ENCODE results near the gene UAP1. TPM values are rescaled to one million over a fixed set of nuclear protein-coding genes. Genes with fewer than 3 reads are reported as not detected.

UAP1 gene
- total RNA-seq, 2 donors from 2014 or later, result 51.4 to 72.1 TPM

DNA sequence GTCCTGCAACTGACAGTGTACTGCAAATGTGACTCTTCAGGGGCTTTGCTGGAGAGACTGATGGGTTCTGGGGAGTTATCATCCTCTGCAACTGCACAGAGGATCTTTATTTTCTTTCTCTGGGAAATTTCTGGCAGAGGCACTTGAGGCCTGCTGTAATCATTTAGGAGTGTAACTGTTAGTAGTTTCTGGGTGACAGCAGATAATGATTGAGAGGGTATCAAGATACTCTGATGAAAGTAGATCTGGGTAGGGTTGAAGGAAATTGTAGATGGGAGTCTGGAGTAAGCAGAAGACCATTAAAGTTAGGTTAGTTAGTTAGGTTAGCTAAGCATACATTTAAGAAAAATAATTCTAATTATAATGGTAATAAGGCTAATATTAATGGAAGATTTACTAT lies 59.7 kb downstream of the UAP1 start:
- TF ChIP-seq, protein P1, sequence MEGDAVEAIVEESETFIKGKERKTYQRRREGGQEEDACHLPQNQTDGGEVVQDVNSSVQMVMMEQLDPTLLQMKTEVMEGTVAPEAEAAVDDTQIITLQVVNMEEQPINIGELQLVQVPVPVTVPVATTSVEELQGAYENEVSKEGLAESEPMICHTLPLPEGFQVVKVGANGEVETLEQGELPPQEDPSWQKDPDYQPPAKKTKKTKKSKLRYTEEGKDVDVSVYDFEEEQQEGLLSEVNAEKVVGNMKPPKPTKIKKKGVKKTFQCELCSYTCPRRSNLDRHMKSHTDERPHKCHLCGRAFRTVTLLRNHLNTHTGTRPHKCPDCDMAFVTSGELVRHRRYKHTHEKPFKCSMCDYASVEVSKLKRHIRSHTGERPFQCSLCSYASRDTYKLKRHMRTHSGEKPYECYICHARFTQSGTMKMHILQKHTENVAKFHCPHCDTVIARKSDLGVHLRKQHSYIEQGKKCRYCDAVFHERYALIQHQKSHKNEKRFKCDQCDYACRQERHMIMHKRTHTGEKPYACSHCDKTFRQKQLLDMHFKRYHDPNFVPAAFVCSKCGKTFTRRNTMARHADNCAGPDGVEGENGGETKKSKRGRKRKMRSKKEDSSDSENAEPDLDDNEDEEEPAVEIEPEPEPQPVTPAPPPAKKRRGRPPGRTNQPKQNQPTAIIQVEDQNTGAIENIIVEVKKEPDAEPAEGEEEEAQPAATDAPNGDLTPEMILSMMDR (IDR thresholded peaks at IDR 0.05), result no peak
- TF ChIP-seq POLR2A (IDR thresholded peaks at IDR 0.05) (no peak), POLR2AphosphoS5 (IDR thresholded peaks at IDR 0.05) (no peak)
- intact Hi-C loops (cut with DNase I), result no loop called here
- Histone ChIP-seq H3K36me3 (no peaks in the 10 kb centered on the region), H3K4me3 (no peak overlapping the region), H3K27me3 (replicated peaks; ENCODE audit: insufficient read depth) (no peaks in the 10 kb centered on the region), H3K27ac (no peak overlapping the region), H3K4me1 (replicated peaks) (no peaks in the 10 kb centered on the region), H3K9me3 (no peaks in the 10 kb centered on the region)
- no peak for DNase-seq (ENCODE audit: low spot score)

DNA sequence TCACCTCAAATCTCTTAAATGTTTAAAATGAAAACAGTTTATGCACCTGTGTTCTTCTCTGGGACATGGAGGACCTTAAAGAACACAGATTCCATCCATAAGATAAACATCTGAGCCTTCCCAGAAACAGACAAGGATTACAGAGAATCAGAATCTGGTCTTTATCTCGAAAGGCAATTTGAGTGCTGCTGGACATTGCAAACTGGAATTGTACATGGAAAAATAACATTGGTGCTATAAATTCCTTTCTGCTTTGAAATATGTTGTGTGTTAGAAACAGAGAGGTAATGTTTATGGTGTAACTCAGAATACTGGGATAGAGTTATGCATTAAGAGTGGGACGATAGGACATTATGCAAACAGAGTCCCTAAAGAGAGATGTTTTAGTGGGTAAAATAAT lies 64.2 kb downstream of the UAP1 start:
- no peak overlapping the region for H3K4me3 ChIP-seq
- no peak for DNase-seq (ENCODE audit: low spot score)
- H3K4me1 ChIP-seq (replicated peaks), result no peaks in the 10 kb centered on the region
- no peaks in the 10 kb centered on the region for H3K36me3 ChIP-seq
- TF ChIP-seq POLR2AphosphoS5 (IDR thresholded peaks at IDR 0.05), result no peak
- WGBS, result 62% methylated on average over 2 of the region's 2 CpGs
- H3K9me3 ChIP-seq, result no peaks in the 10 kb centered on the region
- intact Hi-C loops (cut with DNase I), result no loop called here
- H3K27me3 ChIP-seq (replicated peaks; ENCODE audit: insufficient read depth), result no peaks in the 10 kb centered on the region
- no peak overlapping the region for H3K27ac ChIP-seq

DNA sequence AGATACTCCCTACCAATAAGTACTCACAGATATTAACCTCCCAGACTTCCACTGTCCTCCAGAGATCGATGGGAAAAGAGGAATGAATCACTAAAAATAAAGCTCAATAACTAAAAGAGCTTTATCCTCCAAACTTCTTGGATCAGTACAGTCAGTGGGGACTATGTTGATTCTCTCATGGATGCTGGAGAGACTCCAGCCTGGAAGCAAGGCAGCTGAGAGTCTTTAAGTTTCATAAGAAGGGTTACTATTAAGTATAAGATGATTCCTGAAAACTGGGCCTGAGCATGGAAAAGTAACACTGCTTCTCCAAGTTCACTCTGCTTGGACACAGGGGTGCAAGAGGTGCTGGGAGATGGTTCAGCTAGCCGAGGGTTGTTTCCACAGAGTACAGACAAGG lies 64.6 kb downstream of the UAP1 start:
- intact Hi-C loops (cut with DNase I), result no loop called here

DNA sequence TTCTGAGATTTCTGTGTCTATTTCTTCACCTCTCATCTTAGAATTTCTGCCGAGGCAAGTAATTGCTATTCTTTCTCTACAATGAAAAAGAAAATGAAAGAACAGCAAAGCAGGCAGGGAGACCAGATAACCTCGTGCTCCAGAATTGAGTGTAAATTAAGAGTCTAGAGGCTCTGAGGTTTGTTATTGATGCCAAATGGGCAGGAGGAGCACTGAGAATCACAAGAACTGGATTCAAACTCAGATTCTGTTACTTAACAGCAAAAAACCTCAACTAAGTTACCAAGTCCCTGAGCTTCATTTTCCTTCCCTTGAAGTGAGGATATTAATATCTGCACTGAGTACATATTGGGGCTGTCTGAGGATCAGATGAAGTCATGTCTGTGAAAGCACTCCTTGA lies 65.2 kb downstream of the UAP1 start:
- Histone ChIP-seq H3K27me3 (replicated peaks; ENCODE audit: insufficient read depth) (no peaks in the 10 kb centered on the region), H3K4me3 (no peak overlapping the region), H3K27ac (peak overlapping the region; percentile 29 to 47), H3K36me3 (no peaks in the 10 kb centered on the region), H3K4me1 (replicated peaks) (no peaks in the 10 kb centered on the region), H3K9me3 (no peaks in the 10 kb centered on the region)
- no peak for TF ChIP-seq POLR2A (IDR thresholded peaks at IDR 0.05)
- TF ChIP-seq, protein P1 (IDR thresholded peaks at IDR 0.05), result no peak
- no peak for TF ChIP-seq POLR2AphosphoS5 (IDR thresholded peaks at IDR 0.05)
- 15% methylated on average over 2 of the region's 2 CpGs for WGBS
- intact Hi-C loops (cut with DNase I), result no loop called here
- DNase-seq (ENCODE audit: low spot score), result no peak

More for the DNA sequence above, 64.6 kb downstream of the UAP1 start:
- Histone ChIP-seq H3K36me3 (no peaks in the 10 kb centered on the region), H3K27ac (peak overlapping the region; percentile 29 to 47), H3K4me3 (no peak overlapping the region), H3K4me1 (replicated peaks) (no peaks in the 10 kb centered on the region), H3K27me3 (replicated peaks; ENCODE audit: insufficient read depth) (no peaks in the 10 kb centered on the region), H3K9me3 (no peaks in the 10 kb centered on the region)
- WGBS, result 48% methylated on average over 2 of the region's 2 CpGs
- TF ChIP-seq POLR2A (IDR thresholded peaks at IDR 0.05) (no peak), POLR2AphosphoS5 (IDR thresholded peaks at IDR 0.05) (no peak)
- TF ChIP-seq, protein P1 (IDR thresholded peaks at IDR 0.05), result no peak
- DNase-seq (ENCODE audit: low spot score), result no peak

DNA sequence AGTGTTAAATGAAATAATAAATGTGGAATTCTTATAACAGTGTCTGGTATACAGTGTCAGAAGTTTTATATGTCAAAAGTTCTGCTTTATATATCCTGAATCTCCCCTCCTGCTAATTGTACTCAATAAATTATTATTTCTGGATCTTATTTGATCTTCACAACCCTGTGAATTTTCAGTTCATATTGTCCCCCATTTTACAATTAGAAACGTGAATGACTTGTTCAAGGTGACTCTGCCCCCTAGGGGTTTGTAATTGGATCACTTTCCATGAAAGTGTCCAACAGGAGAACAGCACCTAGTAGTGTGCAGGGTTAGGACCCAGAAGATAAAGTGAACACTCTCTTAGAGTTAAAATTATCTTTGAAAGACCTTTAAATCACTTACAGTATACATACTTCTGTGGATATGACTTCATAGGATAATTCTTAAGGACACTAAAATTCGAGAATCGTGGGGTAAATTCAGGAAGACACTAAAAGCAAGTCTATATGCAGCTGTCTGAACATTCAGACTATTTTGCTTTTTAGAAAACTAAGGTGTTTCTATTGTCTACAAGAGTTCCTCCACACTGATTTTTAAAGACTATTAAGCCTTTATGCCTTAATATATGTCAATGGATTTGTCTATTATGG lies 66.3 kb downstream of the UAP1 start:
- 65% methylated on average over 3 of the region's 3 CpGs for WGBS
- H3K27ac ChIP-seq, result no peak overlapping the region
- no peaks in the 10 kb centered on the region for H3K9me3 ChIP-seq
- TF ChIP-seq POLR2AphosphoS5 (IDR thresholded peaks at IDR 0.05), result no peak
- TF ChIP-seq, protein P1 (IDR thresholded peaks at IDR 0.05), result peak in 3 of 4 experiments; percentile 29 to 33 (median 32)
- H3K27me3 ChIP-seq (replicated peaks; ENCODE audit: insufficient read depth), result no peaks in the 10 kb centered on the region
- no peaks in the 10 kb centered on the region for H3K4me1 ChIP-seq (replicated peaks)
- intact Hi-C loops (cut with DNase I), result no loop called here
- H3K36me3 ChIP-seq, result no peaks in the 10 kb centered on the region
- no peak for DNase-seq (ENCODE audit: low spot score)
- no peak overlapping the region for H3K4me3 ChIP-seq
